Measurements from ENCODE around the gene RMDN2.

DNA sequence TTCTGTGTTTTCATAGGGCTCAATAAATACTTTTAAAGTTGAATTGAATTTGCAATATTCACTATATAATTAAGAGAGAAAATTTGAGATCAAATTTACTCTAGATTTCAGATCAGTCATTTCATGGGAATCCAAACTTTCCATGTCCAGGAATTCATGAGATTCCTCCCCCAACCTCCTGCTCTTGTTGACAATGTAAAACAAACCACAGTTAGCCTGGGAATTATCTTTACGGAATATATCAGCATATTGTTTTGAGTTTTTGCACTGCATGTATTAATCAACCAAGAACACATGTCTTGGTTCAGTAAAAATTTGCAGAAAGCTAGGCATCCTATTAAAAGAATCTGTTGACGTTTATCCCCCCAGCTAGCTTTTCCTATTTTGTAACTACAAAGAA lies 108.6 kb downstream of the RMDN2 start:
- no peak for TF ChIP-seq CTCF (IDR thresholded peaks at IDR 0.05)
- TF ChIP-seq POLR2A (IDR thresholded peaks at IDR 0.05): no peak

Data from thyroid gland (tissue), 4 donors.